NCI-H2029 treated with DMSO at 0.1 percent for 48 hours (cell line): ENCODE measurements around the gene MLPH.
"Not testable (repeated sequence)": the region's sequence is repeated elsewhere in the genome, so short reads cannot be mapped to it uniquely, and the experiment has no call there.

Experiments used
- DNase-seq: peaks from one replicate; lab custom pipeline; 2025; lab: John Stamatoyannopoulos, UW

Gene MLPH

DNA sequence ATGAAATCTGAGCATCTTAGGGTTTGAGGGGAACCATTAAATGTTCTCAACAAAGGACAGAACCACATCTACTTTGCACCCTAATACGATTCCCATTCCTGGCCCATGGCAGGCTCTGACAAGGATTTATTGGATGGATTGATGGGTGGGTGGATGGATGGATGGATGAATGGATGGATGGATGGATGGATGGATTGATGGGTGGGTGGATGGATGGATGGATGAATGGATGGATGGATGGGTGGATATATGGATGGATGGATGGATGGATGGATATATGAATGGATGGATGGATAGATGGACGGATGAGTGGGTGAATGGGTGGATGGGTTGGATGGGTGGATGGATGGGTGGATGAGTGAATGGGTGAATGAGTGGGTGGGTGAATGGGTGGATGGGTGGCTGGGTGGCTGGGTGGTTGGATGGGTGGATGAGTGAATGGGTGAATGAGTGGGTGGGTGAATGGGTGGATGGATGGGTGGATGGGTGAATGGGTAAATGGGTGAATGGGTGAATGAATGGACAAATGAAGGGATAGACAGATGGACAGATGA, 29.6 kb upstream of the MLPH start:
- DNase-seq: no peak

DNA sequence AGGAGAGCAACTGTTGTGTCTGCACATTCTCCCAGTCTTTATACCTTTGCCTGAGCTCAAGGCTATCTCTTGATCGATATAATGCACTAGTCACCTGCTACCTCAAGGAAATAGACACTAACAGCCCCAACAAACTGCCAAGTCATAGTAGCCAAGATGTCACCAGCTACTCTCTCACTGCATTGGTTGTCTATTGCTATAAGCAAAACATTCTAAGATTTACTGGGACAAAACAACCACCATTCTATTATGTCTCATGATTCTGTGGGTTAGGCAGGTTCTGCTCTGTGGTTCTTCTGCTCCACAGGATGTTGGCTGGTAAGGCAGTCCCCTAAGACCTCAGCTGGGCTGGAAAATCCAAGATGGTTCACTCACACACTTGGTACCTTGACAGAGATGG, 28.5 kb upstream of the MLPH start:
- no peak for DNase-seq

DNA sequence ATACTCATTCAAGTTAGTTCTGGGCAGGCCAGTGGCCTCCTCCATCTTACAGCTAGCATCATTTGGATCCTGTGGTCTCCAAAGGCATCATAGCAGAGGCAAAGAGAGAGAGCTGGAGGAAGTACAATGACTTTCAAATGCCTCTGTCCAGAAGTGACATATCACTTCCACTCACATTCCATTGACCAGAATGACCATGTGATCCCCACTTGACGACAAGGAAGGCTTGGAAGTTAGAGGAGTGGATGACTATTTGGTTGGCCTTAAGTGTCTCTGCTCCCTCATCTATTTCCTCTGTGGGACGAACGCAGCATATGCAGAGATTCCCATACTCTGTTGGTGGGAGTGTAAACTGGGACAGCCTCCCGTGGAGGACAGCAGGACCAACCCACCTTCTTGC, 27.8 kb upstream of the MLPH start:
- DNase-seq: no peak

DNA sequence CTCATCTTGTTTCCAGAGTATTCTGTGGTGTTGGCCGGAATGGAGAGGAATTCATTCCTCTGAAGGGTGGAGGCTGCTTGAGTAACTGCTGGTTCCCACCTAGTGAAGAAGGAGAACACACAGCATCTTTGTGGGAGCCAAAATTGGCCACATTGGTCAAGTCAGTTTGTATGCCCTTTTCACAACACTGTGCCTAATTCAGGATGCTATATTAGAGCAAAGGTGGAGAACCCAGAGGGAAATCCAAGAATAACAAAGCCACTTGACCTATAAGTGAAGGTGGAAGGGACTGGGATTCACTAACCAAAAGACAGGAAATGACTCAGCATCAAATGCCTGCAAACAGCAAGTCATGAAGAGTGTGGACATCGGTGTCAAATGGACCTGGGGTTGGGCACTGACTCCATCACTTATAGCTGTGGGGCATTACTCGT, 27.3 kb upstream of the MLPH start:
- no peak for DNase-seq

DNA sequence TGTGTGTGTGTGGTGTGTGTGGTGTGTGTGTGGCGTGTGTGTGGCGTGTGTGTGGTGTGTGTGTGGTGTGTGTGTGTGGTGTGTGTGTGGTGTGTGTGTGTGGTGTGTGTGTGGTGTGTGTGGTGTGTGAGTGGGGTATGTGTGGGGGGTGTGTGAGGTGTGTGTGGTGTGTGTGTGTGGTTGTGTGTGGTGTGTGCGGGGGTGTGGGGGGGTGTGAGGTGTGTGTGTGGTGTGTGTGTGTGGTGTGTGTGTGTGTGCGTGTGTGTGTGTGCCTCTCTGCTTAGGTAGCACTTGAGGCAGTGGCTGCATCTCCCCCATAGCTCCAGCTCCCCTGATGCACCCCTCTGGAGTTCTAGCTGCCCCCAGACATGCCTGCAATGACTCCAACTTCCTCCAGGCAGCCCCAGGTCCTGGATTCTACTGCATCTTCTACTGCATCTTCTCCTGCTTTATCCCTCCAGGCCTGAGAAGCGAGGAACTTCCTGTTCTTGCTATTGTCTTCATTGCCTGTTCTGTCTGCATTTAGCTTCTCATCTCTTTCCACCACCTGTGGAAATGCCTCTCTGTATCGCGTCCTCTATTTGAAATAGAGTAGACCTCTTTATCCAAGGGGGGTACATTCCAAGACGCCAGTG, 22.2 kb upstream of the MLPH start:
- DNase-seq: no peak

DNA sequence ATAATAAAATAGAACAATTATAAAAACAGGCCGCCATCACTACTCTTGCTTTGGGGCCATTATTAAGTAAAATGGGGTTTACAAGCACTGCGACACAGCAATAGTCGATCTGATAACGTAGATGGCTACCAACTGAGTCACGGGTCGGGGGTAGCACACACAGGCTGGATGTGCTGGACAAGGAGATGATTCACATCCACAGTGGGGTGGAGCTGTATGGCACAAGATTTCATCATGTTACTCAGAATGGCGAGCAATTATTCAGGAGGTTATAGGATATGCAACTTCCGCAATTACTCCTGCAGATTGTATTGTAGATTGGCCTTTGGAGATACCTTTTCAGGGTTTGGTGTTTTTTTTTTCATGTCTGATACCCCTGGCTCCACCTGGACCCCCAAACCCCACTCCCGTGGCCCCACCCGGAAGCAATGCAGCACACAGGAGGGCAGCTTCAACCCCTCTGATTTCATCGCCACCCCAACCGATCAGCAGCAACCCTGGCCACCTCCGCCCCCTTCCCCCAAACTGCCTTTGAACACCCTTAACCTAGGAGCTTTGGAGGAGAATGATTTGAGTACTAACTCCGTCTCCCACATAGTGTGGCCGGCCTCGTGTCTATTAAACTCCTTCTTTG, 21.4 kb upstream of the MLPH start:
- DNase-seq: no peak

DNA sequence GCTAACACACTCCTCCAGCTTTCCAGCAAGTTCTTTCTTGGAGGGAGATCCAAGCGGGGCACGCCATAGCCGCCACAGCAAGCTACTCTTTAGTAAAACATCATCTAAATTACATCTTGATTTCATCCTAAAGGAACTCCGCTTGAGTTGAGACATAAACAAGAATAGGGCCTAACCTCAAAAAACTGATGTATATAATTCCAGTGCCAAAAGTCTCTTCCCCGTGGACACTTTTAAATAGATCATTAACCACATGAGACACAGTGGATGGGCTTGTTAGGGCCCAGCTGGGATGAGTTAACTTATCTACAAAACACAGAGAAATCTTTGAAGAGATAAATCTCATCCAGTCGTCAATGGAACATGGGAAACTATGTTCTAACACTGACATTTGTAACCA, 20.8 kb upstream of the MLPH start:
- DNase-seq: no peak

DNA sequence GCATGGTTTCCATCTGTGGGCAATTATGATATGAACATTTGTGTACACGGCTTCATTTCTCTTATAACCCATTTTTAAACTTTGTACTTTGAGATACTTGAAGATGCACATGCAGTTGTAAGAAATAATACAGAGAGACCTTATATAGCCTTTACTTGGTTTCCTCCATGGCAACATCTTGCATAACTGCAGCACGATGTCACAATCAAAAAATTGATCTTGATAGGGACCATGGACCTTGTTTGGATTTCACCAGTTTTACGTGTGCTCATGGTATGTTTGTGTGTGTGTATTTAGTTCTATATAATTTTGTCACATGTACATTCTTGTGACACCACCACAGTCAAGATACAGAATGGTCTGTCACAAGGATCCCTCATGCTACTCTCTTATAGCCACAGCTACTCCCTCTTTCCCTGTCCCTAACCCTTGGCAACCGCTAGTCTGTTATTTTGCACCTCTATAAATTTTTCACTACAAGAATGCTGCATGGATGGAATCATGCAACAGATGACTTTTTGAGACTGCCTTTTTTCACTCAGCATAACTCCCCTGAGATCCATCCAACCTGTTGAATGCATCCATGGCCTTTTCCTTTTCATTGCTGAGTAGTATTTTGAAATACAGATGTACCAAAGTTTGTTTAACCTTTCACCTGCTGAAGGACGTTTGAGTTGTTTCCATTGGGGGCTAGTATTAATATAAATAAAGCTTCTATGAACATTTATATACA, 19.4 kb upstream of the MLPH start:
- no peak for DNase-seq

DNA sequence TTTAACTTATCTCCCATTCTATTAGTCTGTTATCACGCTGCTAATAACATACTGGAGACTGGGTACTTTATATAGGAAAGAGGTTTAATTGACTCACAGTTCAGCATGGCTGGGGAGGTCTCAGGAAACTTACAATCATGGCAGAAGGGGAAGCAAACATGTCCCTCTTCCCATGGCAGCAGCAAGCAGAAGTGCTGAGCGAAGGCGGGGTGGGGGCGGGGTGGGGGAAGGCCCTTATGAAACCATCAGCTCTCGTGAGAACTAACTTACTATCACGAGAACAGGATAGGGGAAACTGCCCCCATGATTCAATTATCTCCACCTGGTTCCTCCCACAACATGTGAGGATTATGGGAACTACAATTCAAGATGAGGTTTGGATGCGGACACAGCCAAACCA, 17.6 kb upstream of the MLPH start:
- DNase-seq: not testable (repeated sequence)

DNA sequence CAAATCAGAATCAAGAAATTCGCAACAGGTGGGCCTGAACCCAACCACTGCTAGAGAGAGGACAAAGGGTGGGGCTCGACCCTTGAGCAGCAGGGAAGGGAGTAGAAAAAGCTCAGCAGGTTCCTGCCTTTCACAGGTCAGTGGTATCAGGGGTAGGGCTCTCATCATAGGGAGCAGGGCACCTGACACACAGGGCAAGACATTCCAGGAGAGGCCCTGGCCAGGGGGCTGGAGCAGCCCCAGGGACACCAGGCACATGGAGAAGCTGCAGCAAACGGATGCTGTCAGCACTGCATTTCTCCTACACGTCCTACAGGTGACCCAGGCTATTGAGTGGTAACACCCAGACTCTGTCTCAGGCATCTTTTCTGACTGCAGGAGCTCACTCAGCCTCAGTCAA, 17.2 kb upstream of the MLPH start:
- DNase-seq: no peak

DNA sequence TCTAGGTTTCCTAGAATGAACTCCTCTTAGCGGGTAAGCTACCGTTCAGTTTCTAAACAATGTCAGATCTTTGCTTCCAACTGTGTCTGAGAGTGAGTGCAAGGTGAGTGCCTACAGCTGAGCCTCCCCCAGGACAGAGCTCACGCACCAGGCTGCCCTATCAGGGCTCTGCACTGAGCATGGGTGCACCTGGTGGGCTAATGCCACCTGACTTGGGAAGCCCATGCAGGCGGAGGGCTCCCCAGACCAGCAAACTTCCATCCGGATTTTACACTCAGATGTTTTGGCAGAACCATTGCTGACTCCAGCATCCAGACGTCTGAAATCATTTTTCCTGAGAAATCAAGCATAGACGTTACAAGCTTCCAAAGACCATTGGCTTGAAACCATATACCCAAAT, 16.1 kb upstream of the MLPH start:
- no peak for DNase-seq

DNA sequence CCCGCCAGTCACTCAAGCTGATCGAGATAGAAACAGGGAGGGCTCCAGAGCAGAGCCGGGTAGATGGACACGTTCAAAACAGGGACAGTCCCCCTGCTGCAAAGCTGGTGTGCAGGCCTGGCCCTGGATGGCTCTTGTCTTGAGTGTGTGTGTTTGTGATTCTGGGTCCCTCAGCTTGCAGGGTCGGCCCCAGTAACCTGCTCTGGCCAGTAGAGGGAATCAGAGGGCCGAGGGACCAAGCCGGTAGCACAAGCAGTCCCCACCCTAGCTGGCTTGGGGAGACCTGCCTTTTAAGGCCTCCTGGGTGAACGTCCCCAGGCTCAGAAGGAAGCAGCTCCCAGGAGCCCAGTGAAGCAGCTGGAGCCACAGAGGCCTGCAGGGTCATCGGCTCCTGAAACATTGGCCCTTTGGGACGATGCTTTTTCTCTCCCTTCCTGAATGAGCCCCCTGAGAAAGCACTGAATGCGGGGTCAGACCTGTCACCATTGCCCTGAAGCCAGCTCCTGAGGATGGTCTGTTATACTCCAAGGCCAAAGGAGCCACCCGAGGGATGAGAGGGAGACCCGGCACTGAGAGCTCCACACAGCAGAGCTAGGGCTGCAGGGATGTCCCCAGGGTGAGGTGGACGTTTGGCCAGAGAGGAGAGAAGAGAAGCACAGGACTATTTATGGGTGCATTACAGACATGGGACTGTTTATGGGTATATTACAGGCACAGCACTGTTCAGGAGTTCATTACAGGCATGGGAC, 15.4 kb upstream of the MLPH start:
- DNase-seq: no peak

DNA sequence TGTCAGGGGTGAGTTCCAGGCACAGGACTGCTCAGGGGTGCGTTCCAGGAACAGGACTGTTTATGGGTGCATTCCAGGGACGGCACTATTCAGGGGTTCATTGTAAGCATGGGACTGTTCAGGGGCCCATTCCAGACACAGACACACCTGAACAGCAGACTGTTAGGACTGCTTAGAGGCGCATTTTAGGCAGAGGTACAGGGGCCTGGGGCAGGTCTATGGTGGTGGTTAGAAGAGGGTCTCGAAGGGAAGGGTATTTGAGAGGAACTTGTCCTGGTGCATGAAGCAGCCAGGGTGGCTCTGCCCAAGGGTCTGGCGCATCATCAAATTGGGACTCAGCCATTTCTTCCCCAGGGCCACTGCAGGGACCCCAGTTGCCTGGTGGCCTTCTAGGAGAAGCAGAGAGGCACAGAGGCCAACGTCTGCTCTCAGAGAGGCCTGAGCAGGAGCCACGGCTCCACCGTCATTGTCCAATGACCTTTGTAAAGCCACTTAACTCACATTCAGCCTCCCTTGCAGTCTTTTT, 14.8 kb upstream of the MLPH start:
- no peak for DNase-seq

DNA sequence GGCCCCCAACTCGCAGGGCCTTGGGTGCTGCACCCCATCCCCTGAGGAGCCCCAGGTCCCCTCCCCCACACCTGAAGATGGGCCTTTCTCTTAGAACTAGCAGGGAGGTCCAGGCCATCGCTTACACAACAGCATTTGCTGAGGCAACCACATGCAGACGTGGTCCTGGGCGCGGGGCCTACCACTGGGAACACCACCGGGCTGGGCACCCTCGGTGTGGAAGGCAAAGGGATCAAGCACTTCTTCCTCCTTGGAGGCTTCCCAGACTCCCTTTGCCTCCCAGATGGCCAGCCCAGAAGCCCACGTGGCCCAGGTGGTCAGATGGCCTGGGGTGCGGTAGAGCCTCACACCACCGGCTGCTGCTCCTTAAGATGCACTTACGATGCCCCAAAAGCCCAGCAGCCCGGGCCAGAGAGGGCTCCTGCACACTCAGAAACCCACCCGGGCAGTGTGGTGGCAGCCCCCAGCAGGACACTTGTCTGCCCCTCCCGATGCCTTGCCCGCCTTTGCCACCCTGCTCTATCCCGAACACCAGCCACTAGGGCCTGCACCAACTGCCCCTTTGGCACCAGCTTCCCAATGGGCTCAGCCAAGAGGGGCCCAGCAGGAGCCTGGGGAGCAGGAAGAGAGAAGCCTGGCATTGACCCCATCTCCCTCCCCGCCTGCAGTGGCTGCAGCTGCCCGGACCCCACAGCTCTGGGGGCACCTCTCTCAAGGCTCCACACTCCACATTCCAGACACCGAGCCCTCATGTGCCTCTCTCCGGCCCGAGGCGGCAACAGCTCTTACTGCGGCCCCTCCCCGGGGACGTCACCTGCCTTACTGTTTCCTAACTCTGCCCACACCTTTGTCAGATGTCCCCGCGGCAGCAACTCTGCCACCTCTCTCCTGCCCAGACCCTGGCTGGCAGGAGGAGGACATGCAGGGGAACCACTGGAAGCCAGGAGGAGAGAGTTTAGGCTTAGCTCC, 13.9 kb upstream of the MLPH start:
- DNase-seq: no peak

DNA sequence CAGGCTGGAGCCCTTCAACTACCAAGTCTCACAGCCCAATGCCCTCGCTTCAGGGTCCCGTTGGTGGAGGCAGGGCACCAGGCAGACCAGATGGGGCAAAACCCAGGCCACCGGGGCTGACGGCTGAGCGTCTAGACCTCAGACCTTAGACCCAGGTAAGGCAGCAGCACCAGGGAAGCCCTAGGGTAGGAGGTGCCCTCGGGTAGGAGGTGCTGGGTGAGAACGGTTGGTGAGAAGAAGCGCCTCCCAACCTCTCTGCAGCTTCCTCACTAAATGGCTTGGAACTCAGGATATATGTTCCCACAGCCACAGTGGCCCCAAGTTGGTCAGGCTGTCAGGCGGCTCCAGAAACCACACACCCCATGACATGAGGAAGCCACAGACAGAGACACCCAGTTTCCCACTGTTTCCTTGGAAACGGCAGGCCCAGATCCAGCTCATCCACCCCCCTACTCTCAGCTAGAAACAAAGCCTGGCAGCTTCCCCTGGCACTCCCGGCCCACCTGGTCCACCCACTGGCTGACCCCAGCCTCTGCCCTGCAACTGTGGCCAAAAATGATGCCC, 13.1 kb upstream of the MLPH start:
- DNase-seq: no peak

DNA sequence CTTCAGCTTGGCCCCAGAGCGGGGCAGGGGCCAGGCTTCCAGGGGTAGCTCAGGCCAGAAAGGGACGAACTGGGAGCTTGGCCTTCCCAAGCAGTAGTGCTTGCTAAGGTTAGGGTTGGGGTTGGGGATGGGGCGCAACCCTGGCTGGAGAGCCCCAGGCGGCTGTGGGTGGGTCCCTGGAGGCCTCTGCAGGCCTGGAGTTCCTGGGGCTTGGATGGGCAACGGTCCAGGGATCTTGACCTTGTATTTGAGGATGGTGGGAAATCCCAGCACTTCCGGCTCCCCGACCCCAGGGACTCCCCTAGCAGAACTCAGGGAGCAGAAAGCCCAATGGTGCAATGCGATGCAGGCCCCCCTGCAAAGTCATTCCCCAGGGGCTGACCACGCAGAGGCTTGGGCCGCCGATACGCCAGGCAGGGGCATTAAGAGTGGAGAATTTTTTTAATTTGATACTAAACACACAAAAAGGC, 12.6 kb upstream of the MLPH start:
- DNase-seq: no peak

DNA sequence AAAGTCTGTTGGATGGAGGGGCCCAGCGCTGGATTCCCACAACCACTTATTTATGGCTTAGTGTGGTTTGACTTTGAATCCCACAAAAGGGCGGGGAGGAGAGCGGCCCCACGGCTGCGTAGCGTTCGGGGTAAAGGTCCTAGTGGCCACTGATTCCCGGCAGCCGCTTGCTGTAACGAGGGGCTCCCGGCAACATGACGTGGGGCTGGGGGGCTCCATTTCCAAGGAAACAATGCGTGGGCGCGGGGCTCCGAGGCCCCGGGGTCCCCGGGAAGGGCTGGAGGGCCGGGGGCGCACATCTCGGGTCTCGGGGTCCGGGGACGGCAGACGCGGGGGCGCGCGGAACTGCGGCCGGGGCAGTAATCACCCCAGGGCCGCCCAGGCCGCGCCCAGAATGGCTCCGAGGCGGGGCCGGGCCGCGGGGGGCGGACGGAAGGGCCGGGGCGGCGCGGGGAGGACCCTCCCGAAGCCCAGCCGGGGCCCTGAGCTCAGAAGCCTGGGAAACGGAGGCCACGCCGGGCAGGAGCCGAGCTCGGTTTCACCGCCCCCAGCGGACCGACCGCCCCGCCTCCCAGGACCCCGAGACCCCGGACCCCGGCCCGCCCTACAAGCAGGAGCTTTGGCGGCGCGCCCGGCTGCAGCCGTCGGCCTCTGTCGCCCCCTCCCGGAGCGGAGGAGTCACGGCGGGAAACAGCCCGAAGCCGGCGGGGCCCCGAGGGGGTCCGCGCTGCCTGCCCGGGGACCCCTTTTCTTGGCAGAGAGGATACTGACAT, 11.9 kb upstream of the MLPH start:
- DNase-seq: no peak

DNA sequence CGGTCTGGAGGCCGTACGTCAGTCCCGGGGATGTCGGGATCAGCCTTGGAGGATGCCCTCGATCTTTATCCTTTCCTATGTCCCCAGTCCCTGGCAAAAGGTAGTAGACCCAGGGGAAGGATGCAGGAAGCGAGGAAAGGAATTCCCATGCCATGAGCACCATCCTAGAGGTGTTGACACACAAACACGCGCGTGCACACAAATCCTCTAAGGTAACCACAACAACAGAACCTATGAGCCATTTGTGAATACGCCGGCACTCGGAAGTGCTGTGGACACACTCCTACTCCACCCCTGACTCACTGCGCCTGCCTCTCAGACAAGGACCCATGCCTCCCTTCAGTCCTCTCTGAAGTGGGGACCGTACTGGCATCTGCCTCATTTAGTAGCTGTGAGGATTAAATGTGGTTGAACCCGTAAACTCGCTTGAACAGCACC, 11.3 kb upstream of the MLPH start:
- no peak for DNase-seq

DNA sequence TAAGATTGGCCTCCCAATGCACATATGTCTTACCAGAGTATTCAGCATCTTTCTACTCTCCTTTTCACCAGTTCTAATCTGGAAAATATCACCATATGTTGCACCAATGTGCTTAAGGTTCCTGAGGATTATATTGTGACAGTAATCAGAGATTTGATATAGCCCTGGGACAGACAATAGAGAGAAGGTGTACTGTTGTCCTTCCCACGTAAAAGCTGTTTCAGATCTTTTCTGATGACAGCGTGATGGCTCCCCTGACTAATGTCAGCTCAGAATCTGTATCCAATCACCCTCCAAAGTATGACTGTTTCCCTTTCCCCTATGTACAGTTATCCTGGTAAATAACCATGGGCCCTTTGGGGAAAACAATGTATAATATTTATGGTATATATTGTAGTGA, 9.0 kb upstream of the MLPH start:
- no peak for DNase-seq

DNA sequence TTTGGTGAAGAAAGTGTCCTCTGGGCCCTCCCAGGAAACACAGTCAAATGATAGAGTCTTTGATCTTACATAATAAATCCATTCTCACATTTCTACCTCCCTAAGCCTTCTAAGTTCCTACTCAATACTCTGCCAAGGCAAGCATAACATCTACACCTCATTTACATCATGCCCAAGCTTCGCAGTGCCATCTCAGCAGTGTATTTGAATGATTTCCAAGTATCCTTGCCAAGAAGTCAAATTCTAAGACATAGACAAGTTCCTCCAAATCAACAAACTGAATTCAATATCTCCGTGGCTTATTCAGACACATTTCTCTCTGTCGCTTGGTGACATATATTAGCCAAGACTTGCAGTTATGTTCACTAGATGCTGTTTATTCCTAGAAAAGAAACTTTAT, 8.1 kb upstream of the MLPH start:
- no peak for DNase-seq
